ENCODE data around the gene NR1I3. TPM values are rescaled to one million over a fixed set of nuclear protein-coding genes. Genes with fewer than 3 reads are reported as not detected.
"Not testable (repeated sequence)": the region's sequence is repeated elsewhere in the genome, so short reads cannot be mapped to it uniquely, and the experiment has no call there.

The NR1I3 gene
- total RNA-seq, 2 experiments from 2014 or later = not detected

GRCh38 chr1:161224695-161225087 lies 13.3 kb downstream of the NR1I3 start:
- POLR2A ChIA-PET = not testable (repeated sequence)
- CTCF ChIA-PET = interaction anchor here (0.7 to 7.9 kb wide), 9 partner anchors 9 to 158 kb away, joined by 3 to 56 read pairs (median 9); partner anchors contain the start of genes B4GALT3, FCER1G, NDUFS2 and PPOX

- POLR2A ChIA-PET = no interaction called here
- CTCF ChIA-PET = interaction anchor here (0.7 to 7.9 kb wide), 7 partner anchors 8 to 216 kb away, joined by 3 to 56 read pairs (median 23); partner anchors contain the start of genes FCER1G and NDUFS2
Measured at GRCh38 chr1:161223805-161224694, 14.0 kb downstream of the NR1I3 start.

GRCh38 chr1:161222175-161223019 lies 15.6 kb downstream of the NR1I3 start:
- CTCF ChIA-PET = interaction anchor here (0.6 to 7.2 kb wide), 6 partner anchors 11 to 218 kb away, joined by 3 to 56 read pairs (median 10); partner anchors contain the start of gene NDUFS2
- POLR2A ChIA-PET = no interaction called here

GRCh38 chr1:161220002-161220401 lies 18.0 kb downstream of the NR1I3 start:
- POLR2A ChIA-PET = no interaction called here
- CTCF ChIA-PET = interaction anchor here (0.9 to 2.6 kb wide), 3 partner anchors 8 to 162 kb away, joined by 3 to 6 read pairs (median 3); no protein-coding TSS in a partner anchor

GRCh38 chr1:161219078-161219892 lies 18.7 kb downstream of the NR1I3 start:
- ChIA-PET POLR2A (no interaction called here), CTCF (interaction anchor here (1.0 to 2.6 kb wide), 4 partner anchors 9 to 163 kb away, joined by 3 to 6 read pairs (median 3); no protein-coding TSS in a partner anchor)

GRCh38 chr1:161218301-161219077 lies 19.5 kb downstream of the NR1I3 start:
- CTCF ChIA-PET = interaction anchor here (1.0 to 2.6 kb wide), 4 partner anchors 10 to 164 kb away, joined by 3 to 6 read pairs (median 3); no protein-coding TSS in a partner anchor
- POLR2A ChIA-PET = no interaction called here

GRCh38 chr1:161217831-161218230 lies 20.2 kb downstream of the NR1I3 start:
- POLR2A ChIA-PET = no interaction called here
- CTCF ChIA-PET = interaction anchor here (2.6 to 3.3 kb wide), 2 partner anchors 9 to 10 kb away, joined by 6 to 15 read pairs; partner anchors contain the start of gene TOMM40L

GRCh38 chr1:161216945-161217712 lies 20.9 kb downstream of the NR1I3 start:
- POLR2A ChIA-PET = interaction anchor here (0.5 to 0.6 kb wide), 2 partner anchors 37 to 172 kb away, joined by 3 to 4 read pairs; no protein-coding TSS in a partner anchor
- CTCF ChIA-PET = interaction anchor here (0.6 to 3.3 kb wide), 5 partner anchors 9 to 50 kb away, joined by 3 to 15 read pairs (median 4); partner anchors contain the start of gene TOMM40L

- POLR2A ChIA-PET = no interaction called here
Measured at GRCh38 chr1:161215076-161215475, 22.9 kb downstream of the NR1I3 start, which contains the start of gene FCER1G. TSS of gene FCER1G (plus strand) at chr1:161215295. CDS start at chr1:161215322, 27 bp downstream.

GRCh38 chr1:161214369-161214768 lies 23.6 kb downstream of the NR1I3 start:
- POLR2A ChIA-PET = no interaction called here
- CTCF ChIA-PET = interaction anchor here (3.3 kb wide), 1 partner anchor 12 kb away, joined by 15 read pairs; the partner anchor contains the start of gene TOMM40L

More at GRCh38 chr1:161215076-161215475, 22.9 kb downstream of the NR1I3 start, which contains the start of gene FCER1G:
- CTCF ChIA-PET = interaction anchor here (1.1 to 3.3 kb wide), 4 partner anchors 9 to 174 kb away, joined by 3 to 15 read pairs (median 8); partner anchors contain the start of gene TOMM40L

- POLR2A ChIA-PET = interaction anchor here (0.5 kb wide), 1 partner anchor 90 kb away, joined by 5 read pairs; no protein-coding TSS in a partner anchor
- CTCF ChIA-PET = interaction anchor here (1.0 to 5.8 kb wide), 4 partner anchors 8 to 104 kb away, joined by 3 to 46 read pairs (median 4); partner anchors contain the start of genes APOA2, NDUFS2, SDHC and TOMM40L
Measured at GRCh38 chr1:161209790-161210409, 28.1 kb downstream of the NR1I3 start.

- ChIA-PET CTCF (interaction anchor here (1.0 to 7.2 kb wide), 3 partner anchors 9 to 19 kb away, joined by 4 to 56 read pairs (median 12); partner anchors contain the start of genes APOA2, FCER1G and TOMM40L), POLR2A (no interaction called here)
Measured at GRCh38 chr1:161207173-161207572, 30.8 kb downstream of the NR1I3 start.

GRCh38 chr1:161206411-161207140 lies 31.4 kb downstream of the NR1I3 start:
- CTCF ChIA-PET = interaction anchor here (1.0 to 7.2 kb wide), 4 partner anchors 10 to 19 kb away, joined by 4 to 56 read pairs (median 11); partner anchors contain the start of genes APOA2, FCER1G and TOMM40L
- POLR2A ChIA-PET = no interaction called here

- ChIA-PET CTCF (interaction anchor here (0.6 to 7.2 kb wide), 6 partner anchors 9 to 105 kb away, joined by 3 to 56 read pairs (median 4); partner anchors contain the start of genes APOA2, PPOX and TOMM40L), POLR2A (interaction anchor here (0.5 to 2.5 kb wide), 10 partner anchors 9 to 179 kb away, joined by 3 to 10 read pairs (median 6); partner anchors contain the start of genes PPOX, SDHC and TOMM40L)
Measured at GRCh38 chr1:161201836-161202712, 35.9 kb downstream of the NR1I3 start, which contains the start of gene NDUFS2. TSS of gene NDUFS2 (plus strand) at chr1:161202367. CDS start at chr1:161202386, 19 bp downstream.
